Activated CD4-positive, alpha-beta memory T cell treated with anti-CD3 and anti-CD28 coated beads for 36 hours (primary cell): ENCODE measurements around the gene SUPT3H. TPM values are rescaled to one million over a fixed set of nuclear protein-coding genes. Genes with fewer than 3 reads are reported as not detected.

Experiments used
- CTCF ChIA-PET: fragments of 350-600 bp; sonication (Branson Sonifier 250); formaldehyde crosslinking; loops from one replicate; lab custom pipeline; 2021; ENCODE audit warnings: antibody characterized with exemption, inconsistent platforms; lab: Charles Lee
- POLR2A ChIA-PET: fragments of 350-600 bp; sonication (Branson Sonifier 250); formaldehyde crosslinking; loops from one replicate; lab custom pipeline; 2021; ENCODE audit warnings: antibody characterized with exemption; lab: Charles Lee
- DNase-seq: peaks from one replicate; pipeline ENCODE4 v3.0.0-alpha.2; 2020
- H3K27ac Mint-ChIP-seq: one replicate; pipeline ENCODE4 v1.8.0; 2021; ENCODE audit warnings: mixed read lengths
- H3K27me3 Mint-ChIP-seq: one replicate; pipeline ENCODE4 v1.8.0; 2021; ENCODE audit warnings: mixed read lengths
- H3K36me3 Mint-ChIP-seq: one replicate; pipeline ENCODE4 v1.8.0; 2021; ENCODE audit warnings: mixed read lengths
- H3K4me1 Mint-ChIP-seq: one replicate; pipeline ENCODE4 v1.8.0; 2021; ENCODE audit warnings: low read depth, mixed read lengths
- H3K4me3 Mint-ChIP-seq: one replicate; pipeline ENCODE4 v1.8.0; 2021; ENCODE audit warnings: mild to moderate bottlenecking, mixed read lengths
- H3K9me3 Mint-ChIP-seq: one replicate; pipeline ENCODE4 v1.8.0; 2021; ENCODE audit warnings: mixed read lengths
- intact Hi-C: fragments of 100-400 bp; cut with micrococcal nuclease; formaldehyde crosslinking; loops from one replicate; pipeline ENCODE4 v1.15.1; 2023
- total RNA-seq, 2 experiments: library from RNA; stranded (reverse); gene quantifications; one replicate each; pipeline ENCODE4 v1.2.3, GENCODE V29; 2021

SUPT3H gene
- total RNA-seq, 2 experiments from 2014 or later = 17.4 to 18.2 TPM

- ChIA-PET POLR2A (no interaction called here), CTCF (no interaction called here)
- DNase-seq = no peak
- H3K4me3 Mint-ChIP-seq = no peak overlapping the region
- intact Hi-C loops = no loop called here
- no peaks in the 10 kb centered on the region for H3K27me3 Mint-ChIP-seq
- H3K9me3 Mint-ChIP-seq = peaks cover 20% of the 10 kb centered on the region
- H3K4me1 Mint-ChIP-seq = peaks cover 32% of the 10 kb centered on the region
- H3K27ac Mint-ChIP-seq = no peak overlapping the region
- peaks cover 17% of the 10 kb centered on the region for H3K36me3 Mint-ChIP-seq
These were observed 405.0 kb downstream of the SUPT3H start for GRCh38 chr6:44972709-44973108.

- DNase-seq = no peak
- H3K9me3 Mint-ChIP-seq = peaks cover 20% of the 10 kb centered on the region
- POLR2A ChIA-PET = no interaction called here
- no peaks in the 10 kb centered on the region for H3K27me3 Mint-ChIP-seq
- H3K27ac Mint-ChIP-seq = no peak overlapping the region
- H3K4me1 Mint-ChIP-seq = peaks cover 19% of the 10 kb centered on the region
- H3K4me3 Mint-ChIP-seq = no peak overlapping the region
- H3K36me3 Mint-ChIP-seq = peaks cover 17% of the 10 kb centered on the region
- CTCF ChIA-PET = no interaction called here
- intact Hi-C loops = no loop called here
These were observed 408.1 kb downstream of the SUPT3H start for GRCh38 chr6:44969446-44970185.

GRCh38 chr6:44967481-44967880 lies 410.3 kb downstream of the SUPT3H start:
- no peak overlapping the region for H3K4me3 Mint-ChIP-seq
- H3K9me3 Mint-ChIP-seq = peaks cover 8% of the 10 kb centered on the region
- no peak overlapping the region for H3K27ac Mint-ChIP-seq
- CTCF ChIA-PET = no interaction called here
- H3K4me1 Mint-ChIP-seq = peaks cover 15% of the 10 kb centered on the region
- POLR2A ChIA-PET = no interaction called here
- H3K36me3 Mint-ChIP-seq = peaks cover 7% of the 10 kb centered on the region
- no peaks in the 10 kb centered on the region for H3K27me3 Mint-ChIP-seq
- DNase-seq = no peak
- intact Hi-C loops = no loop called here

- H3K4me1 Mint-ChIP-seq = peaks cover 19% of the 10 kb centered on the region
- H3K36me3 Mint-ChIP-seq = peaks cover 4% of the 10 kb centered on the region
- CTCF ChIA-PET = interaction anchor here (0.6 kb wide), 1 partner anchor 12 kb away, joined by 3 read pairs; no protein-coding TSS in a partner anchor
- peaks cover 2% of the 10 kb centered on the region for H3K9me3 Mint-ChIP-seq
- H3K27ac Mint-ChIP-seq = no peak overlapping the region
- intact Hi-C loops = no loop called here
- no peak for DNase-seq
- no peaks in the 10 kb centered on the region for H3K27me3 Mint-ChIP-seq
- POLR2A ChIA-PET = no interaction called here
- H3K4me3 Mint-ChIP-seq = no peak overlapping the region
These were observed 411.2 kb downstream of the SUPT3H start for GRCh38 chr6:44966449-44967092.

GRCh38 chr6:44965708-44966107 lies 412.0 kb downstream of the SUPT3H start:
- POLR2A ChIA-PET = no interaction called here
- intact Hi-C loops = no loop called here
- no peaks in the 10 kb centered on the region for H3K27me3 Mint-ChIP-seq
- H3K27ac Mint-ChIP-seq = no peak overlapping the region
- no peak overlapping the region for H3K4me3 Mint-ChIP-seq
- CTCF ChIA-PET = no interaction called here
- H3K36me3 Mint-ChIP-seq = no peaks in the 10 kb centered on the region
- DNase-seq = no peak
- H3K9me3 Mint-ChIP-seq = no peaks in the 10 kb centered on the region
- H3K4me1 Mint-ChIP-seq = peaks cover 16% of the 10 kb centered on the region

- intact Hi-C loops = no loop called here
- POLR2A ChIA-PET = interaction anchor here (1.0 kb wide), 1 partner anchor 16 kb away, joined by 3 read pairs; no protein-coding TSS in a partner anchor
- CTCF ChIA-PET = interaction anchor here (0.7 to 0.9 kb wide), 2 partner anchors 16 to 49 kb away, joined by 3 to 4 read pairs; no protein-coding TSS in a partner anchor
- DNase-seq = no peak
- H3K4me3 Mint-ChIP-seq = no peak overlapping the region
- no peaks in the 10 kb centered on the region for H3K27me3 Mint-ChIP-seq
- peaks cover 3% of the 10 kb centered on the region for H3K36me3 Mint-ChIP-seq
- H3K27ac Mint-ChIP-seq = no peak overlapping the region
- peaks cover 9% of the 10 kb centered on the region for H3K4me1 Mint-ChIP-seq
- H3K9me3 Mint-ChIP-seq = no peaks in the 10 kb centered on the region
These were observed 416.8 kb downstream of the SUPT3H start for GRCh38 chr6:44960898-44961297.

GRCh38 chr6:44959651-44960050 lies 418.1 kb downstream of the SUPT3H start:
- ChIA-PET CTCF (no interaction called here), POLR2A (no interaction called here)
- intact Hi-C loops = no loop called here
- Mint-ChIP-seq H3K27ac (no peak overlapping the region), H3K9me3 (no peaks in the 10 kb centered on the region), H3K36me3 (peaks cover 3% of the 10 kb centered on the region), H3K27me3 (no peaks in the 10 kb centered on the region), H3K4me3 (no peak overlapping the region), H3K4me1 (peaks cover 12% of the 10 kb centered on the region)
- DNase-seq = no peak

- intact Hi-C loops = no loop called here
- peaks cover 14% of the 10 kb centered on the region for H3K36me3 Mint-ChIP-seq
- no peaks in the 10 kb centered on the region for H3K27me3 Mint-ChIP-seq
- H3K27ac Mint-ChIP-seq = no peak overlapping the region
- CTCF ChIA-PET = no interaction called here
- no peak overlapping the region for H3K4me3 Mint-ChIP-seq
- no peak for DNase-seq
- peaks cover 10% of the 10 kb centered on the region for H3K4me1 Mint-ChIP-seq
- POLR2A ChIA-PET = no interaction called here
- H3K9me3 Mint-ChIP-seq = no peaks in the 10 kb centered on the region
These were observed 420.6 kb downstream of the SUPT3H start for GRCh38 chr6:44957156-44957555.

- H3K9me3 Mint-ChIP-seq = no peaks in the 10 kb centered on the region
- ChIA-PET POLR2A (no interaction called here), CTCF (interaction anchor here (0.6 kb wide), 1 partner anchor 205 kb away, joined by 4 read pairs; no protein-coding TSS in a partner anchor)
- intact Hi-C loops = no loop called here
- peaks cover 12% of the 10 kb centered on the region for H3K4me1 Mint-ChIP-seq
- peaks cover 16% of the 10 kb centered on the region for H3K36me3 Mint-ChIP-seq
- no peak overlapping the region for H3K4me3 Mint-ChIP-seq
- H3K27me3 Mint-ChIP-seq = no peaks in the 10 kb centered on the region
- no peak for DNase-seq
- H3K27ac Mint-ChIP-seq = no peak overlapping the region
These were observed 421.3 kb downstream of the SUPT3H start for GRCh38 chr6:44956396-44956795.

GRCh38 chr6:44955145-44955544 lies 422.6 kb downstream of the SUPT3H start:
- peaks cover 4% of the 10 kb centered on the region for H3K9me3 Mint-ChIP-seq
- POLR2A ChIA-PET = no interaction called here
- no peak overlapping the region for H3K4me3 Mint-ChIP-seq
- peaks cover 14% of the 10 kb centered on the region for H3K4me1 Mint-ChIP-seq
- no peaks in the 10 kb centered on the region for H3K27me3 Mint-ChIP-seq
- CTCF ChIA-PET = no interaction called here
- no peak for DNase-seq
- no peak overlapping the region for H3K27ac Mint-ChIP-seq
- intact Hi-C loops = no loop called here
- peaks cover 21% of the 10 kb centered on the region for H3K36me3 Mint-ChIP-seq

- peaks cover 12% of the 10 kb centered on the region for H3K9me3 Mint-ChIP-seq
- peaks cover 29% of the 10 kb centered on the region for H3K36me3 Mint-ChIP-seq
- H3K27me3 Mint-ChIP-seq = no peaks in the 10 kb centered on the region
- peaks cover 14% of the 10 kb centered on the region for H3K4me1 Mint-ChIP-seq
- intact Hi-C loops = no loop called here
- no peak overlapping the region for H3K4me3 Mint-ChIP-seq
- DNase-seq = no peak
- no peak overlapping the region for H3K27ac Mint-ChIP-seq
- CTCF ChIA-PET = no interaction called here
- POLR2A ChIA-PET = no interaction called here
These were observed 423.5 kb downstream of the SUPT3H start for GRCh38 chr6:44954281-44954680.

- intact Hi-C loops = no loop called here
- H3K36me3 Mint-ChIP-seq = peaks cover 44% of the 10 kb centered on the region
- POLR2A ChIA-PET = no interaction called here
These were observed 426.4 kb downstream of the SUPT3H start for GRCh38 chr6:44951253-44951747.

More at GRCh38 chr6:44951253-44951747, 426.4 kb downstream of the SUPT3H start:
- H3K4me3 Mint-ChIP-seq = no peak overlapping the region
- CTCF ChIA-PET = no interaction called here
- no peak overlapping the region for H3K27ac Mint-ChIP-seq
- H3K27me3 Mint-ChIP-seq = no peaks in the 10 kb centered on the region
- no peak for DNase-seq
- H3K9me3 Mint-ChIP-seq = peaks cover 27% of the 10 kb centered on the region
- H3K4me1 Mint-ChIP-seq = peaks cover 14% of the 10 kb centered on the region
